H9 (cell line): ENCODE measurements around the gene EVX2. TPM values are rescaled to one million over a fixed set of nuclear protein-coding genes. Genes with fewer than 3 reads are reported as not detected.

Experiments used
- DNase-seq: peaks from one replicate; pipeline ENCODE4 v3.0.0-alpha.2; 2017
- H2AFZ ChIP-seq: one replicate; pipeline ENCODE4 v1.6.1; 2013; ENCODE audit warnings: mild to moderate bottlenecking, low read length, control low read depth, moderate library complexity
- H2AK5ac ChIP-seq: 2 replicates; pipeline ENCODE4 v1.6.1; 2013; ENCODE audit warnings: low read length, control low read depth, mixed read lengths; ENCODE audit not compliant: insufficient read length
- H2BK120ac ChIP-seq: one replicate; pipeline ENCODE4 v1.6.1; 2013; ENCODE audit warnings: low read depth, mild to moderate bottlenecking, low read length, control low read depth, inconsistent platforms; ENCODE audit not compliant: poor library complexity, severe bottlenecking
- H2BK12ac ChIP-seq: 2 replicates; pipeline ENCODE4 v1.6.1; 2013; ENCODE audit warnings: low read length, control low read depth, mixed read lengths, low read depth; ENCODE audit not compliant: insufficient read length
- H2BK15ac ChIP-seq: 2 replicates; pipeline ENCODE4 v1.6.1; 2013; ENCODE audit warnings: low read depth, low read length, control low read depth
- H2BK20ac ChIP-seq: one replicate; pipeline ENCODE4 v1.6.1; 2013; ENCODE audit warnings: low read depth, mild to moderate bottlenecking, low read length, control low read depth, inconsistent platforms; ENCODE audit not compliant: poor library complexity, severe bottlenecking
- H2BK5ac ChIP-seq: 2 replicates; pipeline ENCODE4 v1.6.1; 2013; ENCODE audit warnings: low read length, control low read depth, mixed read lengths; ENCODE audit not compliant: insufficient read length
- H3K14ac ChIP-seq: 2 replicates; pipeline ENCODE4 v1.6.1; 2013; ENCODE audit warnings: low read length, control low read depth; ENCODE audit not compliant: insufficient read depth
- H3K18ac ChIP-seq: 2 replicates; pipeline ENCODE4 v1.6.1; 2013; ENCODE audit warnings: low read depth, mild to moderate bottlenecking, mixed read lengths, low read length, control low read depth; ENCODE audit not compliant: insufficient read length
- H3K23ac ChIP-seq: 2 replicates; pipeline ENCODE4 v1.6.1; 2013; ENCODE audit warnings: low read length, control low read depth, mixed read lengths, low read depth; ENCODE audit not compliant: insufficient read length
- H3K23me2 ChIP-seq: 2 replicates; pipeline ENCODE4 v1.6.1; 2013; ENCODE audit warnings: low read depth, mild to moderate bottlenecking, mixed read lengths, low read length, control low read depth; ENCODE audit not compliant: insufficient read length, poor library complexity, severe bottlenecking
- H3K27ac ChIP-seq: 2 replicates; pipeline ENCODE4 v1.5.1; 2013; ENCODE audit warnings: low read length, control low read depth, mixed read lengths, low read depth; ENCODE audit not compliant: insufficient read length
- H3K27me3 ChIP-seq: 2 replicates; pipeline ENCODE4 v1.6.1; 2013; ENCODE audit warnings: low read length, control low read depth, inconsistent platforms; ENCODE audit not compliant: insufficient read depth
- H3K4ac ChIP-seq: 2 replicates; pipeline ENCODE4 v1.6.1; 2013; ENCODE audit warnings: low read depth, mild to moderate bottlenecking, control low read depth, inconsistent platforms, low read length, moderate library complexity
- H3K4me1 ChIP-seq: 2 replicates; pipeline ENCODE4 v1.6.1; 2013; ENCODE audit warnings: low read length, control low read depth, inconsistent platforms; ENCODE audit not compliant: insufficient read depth
- H3K4me2 ChIP-seq: 2 replicates; pipeline ENCODE4 v1.6.1; 2013; ENCODE audit warnings: low read length, control low read depth, mixed read lengths; ENCODE audit not compliant: insufficient read length, insufficient read depth
- H3K56ac ChIP-seq: 2 replicates; pipeline ENCODE4 v1.6.1; 2013; ENCODE audit warnings: low read depth, mild to moderate bottlenecking, mixed read lengths, low read length, control low read depth; ENCODE audit not compliant: insufficient read length
- H3K79me1 ChIP-seq: 2 replicates; pipeline ENCODE4 v1.6.1; 2013; ENCODE audit warnings: low read depth, mild to moderate bottlenecking, moderate library complexity, low read length, control low read depth, inconsistent platforms; ENCODE audit not compliant: insufficient read depth, poor library complexity, severe bottlenecking
- H3K79me2 ChIP-seq: 2 replicates; pipeline ENCODE4 v1.6.1; 2013; ENCODE audit warnings: low read length, control low read depth, inconsistent platforms; ENCODE audit not compliant: insufficient read depth
- H3K9ac ChIP-seq: 2 replicates; pipeline ENCODE4 v1.6.1; 2013; ENCODE audit warnings: low read length, control low read depth, mixed read lengths; ENCODE audit not compliant: insufficient read length; ENCODE audit errors: extremely low read depth
- H3K9me3 ChIP-seq: one replicate; pipeline ENCODE4 v1.6.1; 2013; ENCODE audit warnings: low read depth, low read length, inconsistent platforms; ENCODE audit not compliant: control insufficient read depth
- H3T11ph ChIP-seq: one replicate; pipeline ENCODE4 v1.6.1; 2013; ENCODE audit warnings: mild to moderate bottlenecking, low read length, control low read depth, inconsistent platforms
- H4K20me1 ChIP-seq: one replicate; pipeline ENCODE4 v1.6.1; 2013; ENCODE audit not compliant: control insufficient read depth, insufficient read length, insufficient read depth
- H4K5ac ChIP-seq: 2 replicates; pipeline ENCODE4 v1.6.1; 2013; ENCODE audit warnings: low read depth, mild to moderate bottlenecking, mixed read lengths, low read length, control low read depth; ENCODE audit not compliant: insufficient read length
- H4K8ac ChIP-seq: replicated peaks from 2 replicates; pipeline ENCODE4 v1.6.1; 2013; ENCODE audit warnings: low read length, control low read depth, mixed read lengths, low read depth; ENCODE audit not compliant: insufficient read length
- H4K91ac ChIP-seq: 2 replicates; pipeline ENCODE4 v1.6.1; 2013; ENCODE audit warnings: low read depth, mild to moderate bottlenecking, moderate library complexity, mixed read lengths, low read length, control low read depth; ENCODE audit not compliant: insufficient read length
- H3K27ac Mint-ChIP-seq, 3 experiments: 2 replicates in 2 of 3; 3 replicates in 1 of 3; pipeline ENCODE4 v1.8.0; 2020 to 2021; ENCODE audit warnings: mixed read lengths in 3 of 3, mild to moderate bottlenecking in 1 of 3, moderate library complexity in 1 of 3
- H3K27me3 Mint-ChIP-seq: 2 replicates; pipeline ENCODE4 v1.8.0; 2021; ENCODE audit warnings: low read depth, mild to moderate bottlenecking, moderate library complexity, mixed read lengths
- H3K36me3 Mint-ChIP-seq, 3 experiments: 2 replicates in 2 of 3; 3 replicates in 1 of 3; pipeline ENCODE4 v1.8.0; 2020 to 2021; ENCODE audit warnings: low read depth in 3 of 3, mixed read lengths in 3 of 3; ENCODE audit not compliant: insufficient read depth in 1 of 3
- H3K4me1 Mint-ChIP-seq, 2 experiments: 2 replicates each; pipeline ENCODE4 v1.8.0; 2020; ENCODE audit warnings: mixed read lengths in 2 of 2
- H3K4me3 Mint-ChIP-seq, 2 experiments: 2 replicates in 1 of 2; 3 replicates in 1 of 2; pipeline ENCODE4 v1.8.0; 2020 to 2021; ENCODE audit warnings: mild to moderate bottlenecking in 2 of 2, mixed read lengths in 2 of 2, moderate library complexity in 1 of 2
- H3K9me3 Mint-ChIP-seq, 2 experiments: 2 replicates in 1 of 2; 3 replicates in 1 of 2; pipeline ENCODE4 v1.8.0; 2020; ENCODE audit warnings: mild to moderate bottlenecking in 2 of 2, mixed read lengths in 2 of 2, moderate library complexity in 1 of 2
- CTCF ChIP-seq: fragments of 200-600 bp; sonication (generic); conservative IDR thresholded peaks from 3 replicates; pipeline ENCODE4 v1.8.0; 2021; ENCODE audit warnings: antibody characterized with exemption, mild to moderate bottlenecking
- WGBS: extraction: QIAGEN DNeasy Blood & Tissue Kit; methylation state at CpG from one replicate; pipeline ENCODE4 v1.1.7; 2013; ENCODE audit warnings: missing lambda C conversion rate, low lambda C conversion rate, mixed read lengths; ENCODE audit not compliant: insufficient read length; ENCODE audit errors: extremely low coverage; 5-methylcytosine and 5-hydroxymethylcytosine counted together
- total RNA-seq: library from RNA; stranded (reverse); gene quantifications from 2 replicates; pipeline ENCODE4 v1.2.1, GENCODE V29; 2021

EVX2 gene
- total RNA-seq, 1 experiment from 2014 or later, result not detected

- no peak overlapping the region for H2BK20ac ChIP-seq
- H4K20me1 ChIP-seq, result no peaks in the 10 kb centered on the region
- no peak overlapping the region for H2AFZ ChIP-seq
- no peaks in the 10 kb centered on the region for H3K4me1 ChIP-seq
- WGBS, result no CpG with 5 or more reads among the region's 16 CpGs
- H3T11ph ChIP-seq, result no peak overlapping the region
- peaks cover 92% of the 10 kb centered on the region for H3K27me3 ChIP-seq
- Mint-ChIP-seq H3K4me3 (no peak overlapping the region), H3K4me1 (peaks cover 5 to 23% of the 10 kb centered on the region in 2 experiments), H3K9me3 (peaks cover under 1 to 14% of the 10 kb centered on the region in 2 experiments), H3K27ac (no peak overlapping the region), H3K27me3 (peaks cover 96% of the 10 kb centered on the region), H3K36me3 (no peaks in the 10 kb centered on the region; a peak in 2 of 7 replicates)
- no peak overlapping the region for H3K18ac ChIP-seq
- no peak overlapping the region for H3K23ac ChIP-seq
- H4K91ac ChIP-seq, result no peak overlapping the region
- no peak overlapping the region for H3K4me2 ChIP-seq
- DNase-seq, result peak; percentile 84
- H4K5ac ChIP-seq, result no peak overlapping the region
- H2BK12ac ChIP-seq, result no peak overlapping the region
- no peak overlapping the region for H3K56ac ChIP-seq
- H2AK5ac ChIP-seq, result no peak overlapping the region
- H3K9ac ChIP-seq, result no peak overlapping the region
- H2BK5ac ChIP-seq, result no peak overlapping the region
- no peaks in the 10 kb centered on the region for H3K9me3 ChIP-seq
- H2BK15ac ChIP-seq, result no peak overlapping the region
- H3K79me2 ChIP-seq, result no peaks in the 10 kb centered on the region
- TF ChIP-seq CTCF, result peak; percentile 82
- H4K8ac ChIP-seq, result no peak overlapping the region
- H3K4ac ChIP-seq, result no peak overlapping the region
- H3K23me2 ChIP-seq, result no peaks in the 10 kb centered on the region
- no peak overlapping the region for H3K27ac ChIP-seq
- no peak overlapping the region for H2BK120ac ChIP-seq
- H3K79me1 ChIP-seq, result no peaks in the 10 kb centered on the region
- H3K14ac ChIP-seq, result no peak overlapping the region
Observed at GRCh38 chr2:176111309-176111663, 27.5 kb upstream of the EVX2 start.
